HG03354 (cell line): ENCODE results near the gene DNM3.
"Not testable (repeated sequence)": the region's sequence is repeated elsewhere in the genome, so short reads cannot be mapped to it uniquely, and the experiment has no call there.

Experiments used
- ATAC-seq: cut with Tn5 transposase; IDR thresholded peaks from one replicate; pipeline ENCODE4 v1.9.1; 2021; ENCODE audit warnings: mild to moderate bottlenecking; ENCODE audit not compliant: unreplicated experiment, poor library complexity, severe bottlenecking

The DNM3 gene

GRCh38 chr1:172001288-172001687, 160.0 kb downstream of the DNM3 start:
- ATAC-seq: no peak

GRCh38 chr1:172002725-172003345, 161.5 kb downstream of the DNM3 start:
- ATAC-seq: peak; percentile 53

GRCh38 chr1:172003766-172004530, 162.7 kb downstream of the DNM3 start:
- no peak for ATAC-seq

GRCh38 chr1:172004671-172005070, 163.4 kb downstream of the DNM3 start:
- no peak for ATAC-seq

- no peak for ATAC-seq
Observed at GRCh38 chr1:172005856-172006255, 164.6 kb downstream of the DNM3 start.

GRCh38 chr1:172006660-172007059, 165.4 kb downstream of the DNM3 start:
- ATAC-seq: no peak

GRCh38 chr1:172018727-172019311, 177.5 kb downstream of the DNM3 start:
- no peak for ATAC-seq

GRCh38 chr1:172019976-172020375, 178.7 kb downstream of the DNM3 start:
- no peak for ATAC-seq

GRCh38 chr1:172024516-172024915, 183.2 kb downstream of the DNM3 start:
- no peak for ATAC-seq

GRCh38 chr1:172024944-172025738, 183.8 kb downstream of the DNM3 start:
- ATAC-seq: not testable (repeated sequence)

- ATAC-seq: no peak
Observed at GRCh38 chr1:172040466-172040865, 199.2 kb downstream of the DNM3 start.

GRCh38 chr1:172041102-172041501, 199.8 kb downstream of the DNM3 start:
- ATAC-seq: no peak

- no peak for ATAC-seq
Observed at GRCh38 chr1:172041742-172042141, 200.4 kb downstream of the DNM3 start.

- ATAC-seq: no peak
Observed at GRCh38 chr1:172043900-172044299, 202.6 kb downstream of the DNM3 start.

GRCh38 chr1:172051898-172052297, 210.6 kb downstream of the DNM3 start:
- no peak for ATAC-seq

- ATAC-seq: no peak
Observed at GRCh38 chr1:172054172-172054571, 212.9 kb downstream of the DNM3 start.

GRCh38 chr1:172055816-172056419, 214.6 kb downstream of the DNM3 start:
- not testable (repeated sequence) for ATAC-seq

GRCh38 chr1:172068334-172068733, 227.0 kb downstream of the DNM3 start:
- ATAC-seq: no peak

GRCh38 chr1:172069051-172069450, 227.8 kb downstream of the DNM3 start:
- ATAC-seq: no peak

- no peak for ATAC-seq
Observed at GRCh38 chr1:172069534-172069933, 228.2 kb downstream of the DNM3 start.
